Activated CD4-positive, alpha-beta memory T cell treated with anti-CD3 and anti-CD28 coated beads for 36 hours (primary cell): ENCODE results near the gene HJV. TPM values are rescaled to one million over a fixed set of nuclear protein-coding genes. Genes with fewer than 3 reads are reported as not detected.
"Not testable (repeated sequence)": the region's sequence is repeated elsewhere in the genome, so short reads cannot be mapped to it uniquely, and the experiment has no call there.

Experiments used
- CTCF ChIA-PET: fragments of 350-600 bp; sonication (Branson Sonifier 250); formaldehyde crosslinking; loops from one replicate; lab custom pipeline; 2021; ENCODE audit warnings: antibody characterized with exemption, inconsistent platforms; lab: Charles Lee
- POLR2A ChIA-PET: fragments of 350-600 bp; sonication (Branson Sonifier 250); formaldehyde crosslinking; loops from one replicate; lab custom pipeline; 2021; ENCODE audit warnings: antibody characterized with exemption; lab: Charles Lee
- DNase-seq: peaks from one replicate; pipeline ENCODE4 v3.0.0-alpha.2; 2020
- H3K27ac Mint-ChIP-seq: one replicate; pipeline ENCODE4 v1.8.0; 2021; ENCODE audit warnings: mixed read lengths
- H3K27me3 Mint-ChIP-seq: one replicate; pipeline ENCODE4 v1.8.0; 2021; ENCODE audit warnings: mixed read lengths
- H3K36me3 Mint-ChIP-seq: one replicate; pipeline ENCODE4 v1.8.0; 2021; ENCODE audit warnings: mixed read lengths
- H3K4me1 Mint-ChIP-seq: one replicate; pipeline ENCODE4 v1.8.0; 2021; ENCODE audit warnings: low read depth, mixed read lengths
- H3K4me3 Mint-ChIP-seq: one replicate; pipeline ENCODE4 v1.8.0; 2021; ENCODE audit warnings: mild to moderate bottlenecking, mixed read lengths
- H3K9me3 Mint-ChIP-seq: one replicate; pipeline ENCODE4 v1.8.0; 2021; ENCODE audit warnings: mixed read lengths
- intact Hi-C: fragments of 100-400 bp; cut with micrococcal nuclease; formaldehyde crosslinking; loops from one replicate; pipeline ENCODE4 v1.15.1; 2023
- total RNA-seq, 2 experiments: library from RNA; stranded (reverse); gene quantifications; one replicate each; pipeline ENCODE4 v1.2.3, GENCODE V29; 2021

Gene HJV, protein sequence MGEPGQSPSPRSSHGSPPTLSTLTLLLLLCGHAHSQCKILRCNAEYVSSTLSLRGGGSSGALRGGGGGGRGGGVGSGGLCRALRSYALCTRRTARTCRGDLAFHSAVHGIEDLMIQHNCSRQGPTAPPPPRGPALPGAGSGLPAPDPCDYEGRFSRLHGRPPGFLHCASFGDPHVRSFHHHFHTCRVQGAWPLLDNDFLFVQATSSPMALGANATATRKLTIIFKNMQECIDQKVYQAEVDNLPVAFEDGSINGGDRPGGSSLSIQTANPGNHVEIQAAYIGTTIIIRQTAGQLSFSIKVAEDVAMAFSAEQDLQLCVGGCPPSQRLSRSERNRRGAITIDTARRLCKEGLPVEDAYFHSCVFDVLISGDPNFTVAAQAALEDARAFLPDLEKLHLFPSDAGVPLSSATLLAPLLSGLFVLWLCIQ
- total RNA-seq, result not detected

DNA sequence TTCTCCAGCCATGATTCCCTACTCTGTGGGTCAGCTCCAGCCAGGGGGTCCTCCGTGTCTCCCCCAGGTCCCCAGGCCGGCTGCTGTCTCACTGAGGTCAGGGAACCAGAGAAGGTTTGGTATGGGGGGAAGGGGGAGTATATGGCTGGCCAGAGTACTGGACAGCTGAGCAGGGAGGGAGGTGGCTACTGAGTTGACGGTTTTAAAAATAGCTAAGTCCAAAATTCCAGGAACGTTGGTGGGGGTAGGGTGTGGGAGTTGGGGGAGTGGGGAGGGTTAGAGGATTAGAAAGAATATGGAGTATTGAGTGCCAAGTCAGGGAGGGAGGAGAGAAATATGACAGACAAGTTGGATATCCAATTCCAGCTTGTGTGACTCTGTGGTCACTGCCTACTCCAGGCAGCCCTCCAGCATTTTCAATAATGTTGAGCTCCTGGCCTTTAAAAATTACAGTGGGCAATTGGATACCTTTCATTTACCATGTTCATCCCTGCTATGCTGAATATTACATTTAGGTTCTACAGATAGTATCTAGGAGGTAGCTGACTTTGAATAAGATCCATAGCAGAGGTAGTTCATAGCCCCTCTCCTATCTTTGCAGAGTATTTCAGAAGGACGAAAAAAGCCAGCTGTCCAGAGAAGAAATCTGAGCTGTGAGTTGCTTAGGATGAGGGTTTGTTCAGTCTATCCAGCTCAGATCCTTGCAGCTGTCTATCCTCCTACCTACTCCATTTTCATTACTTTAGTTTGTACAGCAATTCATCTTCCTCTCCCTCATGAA, at the start of gene HJV:
HJV (minus strand) TSS at position 114 of the 781 bp plus-strand sequence. CDS start 1,504 bp downstream, outside the sequence.
- H3K9me3 Mint-ChIP-seq, result no peaks in the 10 kb centered on the region
- no peak within 1 kb of the TSS for H3K4me3 Mint-ChIP-seq
- peaks cover 27% of the 10 kb centered on the region for H3K27me3 Mint-ChIP-seq
- intact Hi-C loops, result no loop called here
- DNase-seq, result no peak
- no peak within 1 kb of the TSS for H3K27ac Mint-ChIP-seq
- ChIA-PET CTCF (interaction anchor here (1.1 to 1.7 kb wide), 5 partner anchors 10 to 177 kb away, joined by 4 to 6 read pairs (median 5); partner anchors contain the start of gene NUDT17), POLR2A (interaction anchor here (0.7 to 1.2 kb wide), 2 partner anchors 30 to 162 kb away, joined by 3 read pairs; partner anchors contain the start of gene PIAS3)
- peaks cover 8% of the 10 kb centered on the region for H3K4me1 Mint-ChIP-seq
- H3K36me3 Mint-ChIP-seq, result no peaks in the 10 kb centered on the region

DNA sequence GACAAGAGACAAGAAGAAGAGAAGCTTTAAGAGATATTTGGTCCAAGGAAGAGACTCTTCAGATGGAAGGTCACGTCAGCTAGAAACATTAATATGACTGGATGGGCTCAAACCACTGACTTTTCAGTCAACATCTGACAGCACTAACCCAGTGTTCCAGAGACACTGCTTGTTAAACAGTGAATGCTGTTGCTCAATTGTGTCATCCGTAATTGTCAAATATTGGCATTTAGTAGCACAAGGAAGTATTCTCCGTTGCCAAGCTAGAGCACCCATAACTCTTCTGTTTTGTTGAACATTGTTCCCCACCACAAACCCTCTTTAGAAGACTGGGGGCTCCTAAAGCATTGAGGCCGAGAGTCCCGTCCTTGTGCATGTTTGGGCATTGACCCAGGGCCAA, 37.6 kb upstream of the HJV start:
- H3K27me3 Mint-ChIP-seq, POLR2A ChIA-PET, H3K4me3 Mint-ChIP-seq, H3K36me3 Mint-ChIP-seq, intact Hi-C loops, DNase-seq, H3K27ac Mint-ChIP-seq, CTCF ChIA-PET, H3K4me1 Mint-ChIP-seq, H3K9me3 Mint-ChIP-seq: not testable (repeated sequence)

DNA sequence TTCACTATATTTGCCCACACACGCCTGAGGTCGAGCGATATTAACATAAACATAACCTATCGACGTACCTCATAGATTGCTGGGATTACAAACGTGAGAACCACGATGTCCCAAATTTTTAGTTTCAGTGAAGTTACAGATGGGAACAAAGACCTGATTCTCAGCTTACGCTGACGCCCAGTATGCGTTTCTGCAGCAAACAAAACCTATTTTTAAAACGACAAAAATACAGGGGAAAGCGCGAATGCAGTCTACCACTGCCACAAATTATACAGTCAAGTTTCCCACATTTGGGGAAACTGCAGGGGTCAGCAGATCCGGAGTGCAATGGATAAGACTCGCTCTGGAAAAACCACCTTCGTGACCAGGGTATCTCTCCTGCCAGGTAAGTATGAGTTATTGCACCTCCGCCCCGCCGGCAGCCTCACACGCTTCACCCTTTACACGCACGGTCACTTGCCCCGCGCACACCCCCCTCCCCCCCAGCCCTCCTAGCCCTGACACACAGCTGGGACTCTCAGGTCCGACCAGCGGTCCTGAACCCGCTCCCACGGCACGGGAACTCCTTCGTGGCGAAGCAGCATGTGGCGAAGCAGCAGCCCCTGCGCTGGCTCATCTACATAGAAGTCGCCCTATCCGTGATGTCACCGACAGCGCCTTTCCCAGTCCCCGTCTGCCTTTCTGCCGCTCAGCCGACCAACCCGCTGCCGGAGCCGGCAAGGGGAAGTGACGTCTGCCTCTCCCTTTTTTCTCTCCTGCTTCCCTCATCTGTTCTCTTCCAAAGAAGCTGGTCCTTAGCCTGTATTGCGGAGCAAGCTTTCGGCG, 30.5 kb upstream of the HJV start:
- H3K36me3 Mint-ChIP-seq, H3K9me3 Mint-ChIP-seq, H3K27me3 Mint-ChIP-seq, intact Hi-C loops: not testable (repeated sequence)
- ChIA-PET POLR2A (interaction anchor here (0.6 to 4.3 kb wide), 19 partner anchors 9 to 771 kb away, joined by 3 to 145 read pairs (median 4); partner anchors contain the start of genes ANKRD34A, HJV, PEX11B and PIAS3), CTCF (interaction anchor here (1.1 to 1.4 kb wide), 3 partner anchors 14 to 20 kb away, joined by 4 to 5 read pairs (median 4); no protein-coding TSS in a partner anchor)
- peak; percentile 87 for DNase-seq
- peak overlapping the region; percentile 98 for H3K27ac Mint-ChIP-seq
- peaks cover 32% of the 10 kb centered on the region for H3K4me1 Mint-ChIP-seq
- H3K4me3 Mint-ChIP-seq, result peak overlapping the region; percentile 82

DNA sequence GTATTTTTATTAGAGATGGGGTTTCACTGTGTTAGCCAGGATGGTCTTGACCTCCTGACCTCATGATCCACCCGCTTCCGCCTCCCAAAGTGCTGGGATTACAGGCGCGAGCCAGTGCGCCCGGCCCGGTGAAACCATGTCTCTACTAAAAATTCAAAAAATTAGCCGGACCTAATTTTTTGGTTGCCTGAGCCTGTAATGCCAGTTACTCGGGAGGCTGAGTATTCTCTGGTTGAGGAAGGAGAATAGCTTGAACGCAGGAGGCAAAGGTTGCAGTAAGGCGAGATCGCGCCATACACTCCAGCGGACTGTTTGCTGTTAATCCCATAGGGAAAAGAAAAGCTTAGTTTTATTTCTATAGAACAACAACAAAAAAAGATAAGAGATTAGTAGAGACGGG, 29.9 kb upstream of the HJV start:
- ChIA-PET POLR2A (interaction anchor here (0.6 to 4.3 kb wide), 16 partner anchors 8 to 770 kb away, joined by 3 to 145 read pairs (median 4); partner anchors contain the start of genes ANKRD34A, HJV, PEX11B and PIAS3), CTCF (interaction anchor here (1.1 to 1.4 kb wide), 3 partner anchors 13 to 19 kb away, joined by 4 to 5 read pairs (median 4); no protein-coding TSS in a partner anchor)
- no peaks in the 10 kb centered on the region for H3K27me3 Mint-ChIP-seq
- H3K4me1 Mint-ChIP-seq, result peaks cover 32% of the 10 kb centered on the region
- peak overlapping the region; percentile 98 for H3K27ac Mint-ChIP-seq
- peak overlapping the region; percentile 82 for H3K4me3 Mint-ChIP-seq
- no peaks in the 10 kb centered on the region for H3K9me3 Mint-ChIP-seq
- intact Hi-C loops, result no loop called here
- H3K36me3 Mint-ChIP-seq, result peaks cover 3% of the 10 kb centered on the region
- DNase-seq, result no peak

DNA sequence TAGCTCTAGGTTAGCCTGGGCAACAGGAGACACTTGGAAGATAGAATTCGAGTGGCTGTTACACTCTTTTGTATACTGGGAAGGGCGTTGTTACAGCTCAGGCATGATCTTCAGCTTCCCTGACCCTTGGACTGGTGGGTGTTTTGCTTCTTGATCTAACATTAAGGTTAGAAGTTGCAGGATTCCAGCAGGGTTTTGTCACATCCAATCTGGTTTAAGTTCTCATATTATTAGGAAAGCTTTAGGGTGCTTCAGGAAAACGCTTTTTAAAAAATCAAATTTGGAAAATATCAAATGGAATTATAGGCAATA, 29.1 kb upstream of the HJV start:
- H3K4me3 Mint-ChIP-seq, intact Hi-C loops, H3K9me3 Mint-ChIP-seq, H3K36me3 Mint-ChIP-seq, H3K27me3 Mint-ChIP-seq, H3K27ac Mint-ChIP-seq, DNase-seq, CTCF ChIA-PET: not testable (repeated sequence)
- POLR2A ChIA-PET, result interaction anchor here (4.3 kb wide), 1 partner anchor 13 kb away, joined by 145 read pairs; no protein-coding TSS in a partner anchor
- peaks cover 32% of the 10 kb centered on the region for H3K4me1 Mint-ChIP-seq

DNA sequence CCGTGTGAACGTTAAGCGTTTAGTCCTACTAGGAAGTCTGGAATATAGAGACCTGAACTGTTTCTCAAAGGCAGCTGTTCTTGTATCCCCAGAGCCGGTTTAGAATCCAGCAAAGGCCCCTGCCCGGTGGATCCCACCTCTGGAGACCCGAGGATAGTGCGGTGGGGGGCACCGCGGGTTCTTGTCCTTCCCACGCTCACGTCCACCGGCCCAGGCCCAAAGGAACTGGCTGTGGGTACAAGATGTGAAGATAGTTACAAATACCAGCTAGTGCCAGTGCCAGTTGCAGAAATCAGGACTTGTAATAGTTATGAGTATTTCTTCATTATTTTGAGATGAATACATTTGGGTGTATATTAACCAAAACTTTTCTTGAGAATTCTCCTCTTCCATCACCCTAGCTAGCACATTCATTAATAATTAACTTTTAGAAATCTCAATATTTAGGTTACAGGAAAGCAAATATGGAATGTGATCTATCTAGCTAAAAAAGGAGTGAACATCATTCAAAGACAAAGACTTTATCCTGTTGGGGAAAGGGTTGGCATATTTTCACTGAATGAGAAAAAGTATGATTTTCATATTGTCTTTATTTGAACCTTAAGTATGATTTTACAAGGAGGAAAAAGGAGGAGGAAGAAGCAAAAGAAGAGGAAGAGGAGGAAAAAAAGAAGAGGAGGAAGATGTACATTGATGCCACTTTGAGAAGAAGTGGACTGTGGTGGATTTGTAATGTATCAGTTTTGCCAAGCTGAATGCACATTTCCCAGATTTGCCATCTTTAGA, 28.5 kb upstream of the HJV start:
- POLR2A ChIA-PET, result interaction anchor here (4.3 kb wide), 1 partner anchor 12 kb away, joined by 145 read pairs; no protein-coding TSS in a partner anchor
- H3K4me1 Mint-ChIP-seq, result peaks cover 32% of the 10 kb centered on the region
- H3K27ac Mint-ChIP-seq, H3K9me3 Mint-ChIP-seq, H3K27me3 Mint-ChIP-seq, H3K36me3 Mint-ChIP-seq, H3K4me3 Mint-ChIP-seq, intact Hi-C loops, DNase-seq: not testable (repeated sequence)
- CTCF ChIA-PET, result interaction anchor here (0.7 kb wide), 1 partner anchor 17 kb away, joined by 3 read pairs; no protein-coding TSS in a partner anchor

DNA sequence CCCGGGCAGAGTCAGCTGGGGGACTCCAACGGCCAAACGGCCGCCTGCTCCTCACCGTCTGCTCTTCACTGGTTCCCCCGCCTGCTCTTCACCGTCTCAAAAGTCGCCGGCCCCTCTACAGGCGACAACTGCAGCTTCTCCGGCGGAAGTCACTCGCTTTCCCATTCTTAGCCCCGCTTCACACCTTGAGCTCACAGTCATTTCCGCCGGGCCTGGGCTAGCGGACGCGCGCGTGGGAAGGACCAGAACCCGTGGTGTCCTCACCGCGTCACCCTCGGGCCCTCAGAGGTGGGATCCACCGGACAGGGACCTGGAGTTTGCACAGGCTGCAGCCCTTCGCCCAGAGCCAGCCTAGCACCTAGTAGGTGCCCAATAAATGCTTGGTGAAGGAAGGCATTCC, 27.9 kb upstream of the HJV start:
- CTCF ChIA-PET, result no interaction called here
- peak; percentile 31 for DNase-seq
- peaks cover 32% of the 10 kb centered on the region for H3K4me1 Mint-ChIP-seq
- no peak overlapping the region for H3K27ac Mint-ChIP-seq
- no peaks in the 10 kb centered on the region for H3K27me3 Mint-ChIP-seq
- POLR2A ChIA-PET, result interaction anchor here (4.3 kb wide), 1 partner anchor 11 kb away, joined by 145 read pairs; no protein-coding TSS in a partner anchor
- H3K36me3 Mint-ChIP-seq, result peaks cover 3% of the 10 kb centered on the region
- intact Hi-C loops, result no loop called here
- H3K9me3 Mint-ChIP-seq, result no peaks in the 10 kb centered on the region
- H3K4me3 Mint-ChIP-seq, result no peak overlapping the region

DNA sequence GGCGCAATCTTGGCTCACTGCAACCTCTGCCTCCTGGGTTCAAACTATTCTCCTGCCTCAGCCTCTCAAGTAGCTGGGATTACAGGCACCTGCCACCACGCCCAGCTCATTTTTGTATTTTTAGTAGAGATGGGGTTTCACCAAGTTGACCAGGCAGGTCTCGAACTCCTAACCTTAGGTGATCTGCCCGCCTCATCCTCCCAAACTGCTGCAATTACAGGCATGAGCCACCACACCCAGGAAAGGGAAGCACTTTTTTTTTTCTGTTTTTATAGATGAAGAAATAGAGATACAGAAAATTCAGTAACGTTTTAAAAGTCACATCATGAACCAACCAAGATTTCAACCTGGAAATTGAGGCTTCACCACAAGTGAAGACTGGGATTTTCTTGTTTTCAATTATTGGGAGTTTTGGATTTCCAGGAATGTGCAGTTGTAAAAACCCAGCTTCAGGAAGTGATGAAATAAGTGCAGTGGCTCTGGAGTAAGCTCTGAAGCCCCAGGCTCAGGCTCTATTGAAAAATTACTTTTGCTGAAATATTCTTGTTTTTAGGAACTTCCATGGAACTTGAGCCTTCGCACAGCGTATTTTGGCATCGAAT, 27.1 kb upstream of the HJV start:
- ChIA-PET POLR2A (interaction anchor here (4.3 kb wide), 1 partner anchor 11 kb away, joined by 145 read pairs; no protein-coding TSS in a partner anchor), CTCF (interaction anchor here (1.5 kb wide), 1 partner anchor 9 kb away, joined by 5 read pairs; no protein-coding TSS in a partner anchor)
- H3K9me3 Mint-ChIP-seq, H3K36me3 Mint-ChIP-seq, H3K27ac Mint-ChIP-seq, H3K4me3 Mint-ChIP-seq, H3K27me3 Mint-ChIP-seq, intact Hi-C loops, DNase-seq: not testable (repeated sequence)
- peaks cover 32% of the 10 kb centered on the region for H3K4me1 Mint-ChIP-seq

DNA sequence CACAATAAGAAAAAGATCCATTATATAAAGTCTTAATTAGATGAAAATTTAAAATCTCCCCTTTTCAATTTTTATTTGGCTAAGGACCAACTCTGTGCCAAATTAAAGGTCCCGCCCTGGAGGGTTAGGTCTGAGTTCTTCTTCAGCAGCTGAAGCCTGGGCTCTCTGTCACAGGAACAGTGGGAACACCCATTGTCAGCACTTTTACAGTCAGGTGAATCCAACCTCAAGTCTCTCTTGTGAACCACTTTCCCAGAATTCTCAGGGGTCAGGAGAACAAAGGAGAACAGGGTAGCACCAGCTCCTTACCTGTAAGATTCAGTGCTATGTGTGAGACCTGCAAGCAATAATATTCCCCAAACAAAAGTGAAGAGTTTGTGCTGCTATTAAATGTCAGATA, 25.1 kb upstream of the HJV start:
- Mint-ChIP-seq H3K4me1 (peaks cover 21% of the 10 kb centered on the region), H3K9me3 (no peaks in the 10 kb centered on the region), H3K27me3 (no peaks in the 10 kb centered on the region), H3K36me3 (no peaks in the 10 kb centered on the region), H3K4me3 (no peak overlapping the region), H3K27ac (no peak overlapping the region)
- intact Hi-C loops, result no loop called here
- DNase-seq, result no peak
- CTCF ChIA-PET, result no interaction called here
- POLR2A ChIA-PET, result interaction anchor here (0.9 kb wide), 1 partner anchor 81 kb away, joined by 3 read pairs; no protein-coding TSS in a partner anchor

DNA sequence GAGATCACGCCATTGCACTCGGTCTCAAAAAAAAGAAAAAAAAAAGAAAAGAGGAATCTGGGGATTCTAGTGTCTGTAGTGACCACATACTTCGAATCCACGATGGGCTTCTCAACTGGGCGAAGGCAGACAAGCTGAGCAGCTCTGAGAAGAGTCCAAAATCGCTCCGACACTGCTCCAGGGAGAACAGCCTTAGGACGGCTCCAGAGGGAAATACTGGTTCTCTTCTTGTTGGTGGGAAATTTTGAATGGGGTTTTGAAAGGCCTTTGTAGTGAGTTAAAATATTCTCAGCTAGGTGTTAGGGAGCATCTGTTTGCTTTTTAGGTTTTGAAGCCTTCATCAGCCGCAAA, 18.3 kb upstream of the HJV start:
- H3K27me3 Mint-ChIP-seq, result peaks cover 7% of the 10 kb centered on the region
- ChIA-PET POLR2A (interaction anchor here (0.9 to 6.8 kb wide), 4 partner anchors 11 to 180 kb away, joined by 3 to 145 read pairs (median 4); partner anchors contain the start of gene PIAS3), CTCF (interaction anchor here (0.7 to 1.4 kb wide), 3 partner anchors 8 to 62 kb away, joined by 3 to 5 read pairs (median 5); no protein-coding TSS in a partner anchor)
- H3K36me3 Mint-ChIP-seq, result peaks cover 22% of the 10 kb centered on the region
- intact Hi-C loops, result loop anchor here (5.0 kb wide), 1 partner anchor 123 kb away; the partner anchor contains the start of gene PEX11B
- H3K27ac Mint-ChIP-seq, result peak overlapping the region; percentile 99
- H3K4me3 Mint-ChIP-seq, result peak overlapping the region; percentile 100
- DNase-seq, result no peak
- H3K4me1 Mint-ChIP-seq, result peaks cover 26% of the 10 kb centered on the region
- H3K9me3 Mint-ChIP-seq, result no peaks in the 10 kb centered on the region
